Stimulated activated CD4-positive, alpha-beta T cell treated with anti-CD3 and anti-CD28 coated beads, Interleukin-15, amount 100 ng/mL, for 48 hours (primary cell): ENCODE measurements around the gene TM4SF18.

Source experiments
- DNase-seq, 2 donors: peaks; one replicate each; pipeline ENCODE4 v3.0.0-alpha.2; 2020; ENCODE audit warnings: low read depth in 2 of 2

The TM4SF18 gene

DNA sequence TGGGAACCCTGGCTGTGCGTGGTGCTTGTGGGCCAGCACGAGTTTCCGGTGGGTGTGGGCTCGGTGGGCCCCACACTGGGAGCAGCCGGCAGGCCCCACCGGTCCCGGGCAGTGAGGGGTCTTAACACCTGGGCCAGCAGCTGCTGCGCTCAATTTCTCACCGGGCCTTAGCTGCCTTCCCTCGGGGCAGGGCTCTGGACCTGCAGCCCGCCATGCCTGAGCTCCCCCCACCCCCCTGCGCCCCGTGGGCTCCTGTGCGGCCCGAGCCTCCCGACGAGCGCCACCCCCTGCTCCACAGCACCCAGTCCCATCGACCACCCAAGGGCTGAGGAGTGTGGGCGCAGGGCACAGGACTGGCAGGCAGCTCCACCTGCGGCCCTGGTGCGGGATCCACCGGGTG is 49.4 kb downstream of the TM4SF18 start:
- no peak for DNase-seq

DNA sequence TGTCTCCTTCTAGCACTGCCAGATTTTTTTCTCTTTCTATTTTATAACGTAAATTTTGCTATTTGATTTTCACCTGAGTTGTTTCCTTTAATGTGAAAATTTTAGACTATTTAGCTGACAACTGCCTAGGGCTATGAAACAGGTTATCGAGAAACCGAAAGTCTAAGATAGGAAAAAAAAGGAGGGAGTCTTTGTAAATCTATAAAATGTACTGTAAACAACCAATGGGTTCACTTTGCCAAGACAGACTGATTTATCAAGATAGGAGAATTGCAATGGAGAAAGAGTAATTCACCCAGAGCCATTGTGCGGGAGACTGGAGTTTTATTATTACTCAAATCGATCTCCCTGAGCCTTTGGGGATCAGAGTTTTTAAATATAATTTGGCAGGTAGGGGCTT is 50.0 kb downstream of the TM4SF18 start:
- DNase-seq, result no peak

DNA sequence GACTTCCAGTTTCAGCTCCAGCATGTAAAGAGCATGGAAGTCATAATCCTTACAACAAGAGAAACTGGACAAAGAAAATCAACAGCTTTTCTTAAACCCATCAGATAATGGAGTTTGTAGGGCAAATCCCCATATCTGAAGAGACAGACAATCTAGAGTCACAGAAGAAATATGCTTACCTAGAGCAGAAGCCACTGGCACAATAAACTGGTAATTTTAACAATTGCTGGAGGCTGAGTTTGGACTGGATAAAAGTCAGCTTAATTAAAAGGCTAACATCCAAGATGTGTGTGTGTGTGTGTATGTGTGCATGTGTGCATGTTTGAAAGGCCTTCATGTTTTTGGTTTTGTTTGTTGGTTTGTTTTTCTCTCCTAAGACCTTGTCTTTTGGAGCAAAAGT is 50.6 kb downstream of the TM4SF18 start:
- no peak for DNase-seq

DNA sequence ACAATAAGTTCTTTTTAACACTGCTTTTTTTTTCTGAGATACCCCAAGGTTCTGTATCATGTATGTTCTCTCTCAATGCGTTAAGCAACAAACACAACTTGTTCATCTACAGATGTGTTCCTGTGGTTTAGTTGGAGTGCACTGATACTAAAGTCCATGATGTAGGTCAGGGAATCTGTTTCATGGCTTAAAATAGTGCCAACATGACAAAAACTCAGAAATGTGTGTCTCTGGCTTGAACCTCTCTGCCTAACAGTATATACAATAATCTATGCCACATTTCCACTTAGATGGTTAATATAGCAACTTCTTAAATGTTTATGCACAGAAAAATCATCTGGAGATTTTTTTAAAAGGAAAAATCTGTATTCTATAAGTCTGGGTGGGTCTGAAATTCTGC is 51.1 kb downstream of the TM4SF18 start:
- DNase-seq, result no peak

DNA sequence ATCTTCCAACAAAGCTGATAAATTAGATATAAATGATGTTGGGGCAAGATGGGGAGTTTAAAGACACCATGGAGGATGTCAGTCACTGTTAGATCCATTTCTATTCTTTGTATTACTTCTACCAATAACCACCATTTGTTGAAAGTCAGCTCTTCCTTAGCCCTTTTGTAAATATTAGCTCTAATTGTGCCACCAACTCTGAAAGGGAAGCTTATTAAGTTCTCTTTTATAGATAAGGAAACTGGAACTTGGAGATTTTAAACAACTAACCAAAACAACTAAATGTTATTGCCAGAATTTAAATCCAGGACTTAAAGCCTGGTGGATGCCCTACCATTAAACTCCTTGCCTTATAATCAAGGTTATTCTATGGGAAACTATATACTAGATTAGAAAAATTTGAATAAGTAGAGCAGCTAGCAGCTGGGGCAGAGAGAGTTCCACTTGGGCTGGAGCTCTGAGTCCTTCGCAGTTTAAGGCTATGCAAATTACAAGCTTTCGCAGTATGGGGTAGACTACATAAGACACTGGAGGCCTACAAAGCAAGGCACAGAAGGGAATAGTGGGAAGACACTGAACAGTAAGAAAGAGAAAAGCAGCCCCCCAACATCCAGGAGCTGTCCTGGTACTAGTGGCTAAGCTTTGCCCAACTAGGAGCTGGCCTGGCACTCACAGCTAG is 52.6 kb downstream of the TM4SF18 start:
- no peak for DNase-seq

DNA sequence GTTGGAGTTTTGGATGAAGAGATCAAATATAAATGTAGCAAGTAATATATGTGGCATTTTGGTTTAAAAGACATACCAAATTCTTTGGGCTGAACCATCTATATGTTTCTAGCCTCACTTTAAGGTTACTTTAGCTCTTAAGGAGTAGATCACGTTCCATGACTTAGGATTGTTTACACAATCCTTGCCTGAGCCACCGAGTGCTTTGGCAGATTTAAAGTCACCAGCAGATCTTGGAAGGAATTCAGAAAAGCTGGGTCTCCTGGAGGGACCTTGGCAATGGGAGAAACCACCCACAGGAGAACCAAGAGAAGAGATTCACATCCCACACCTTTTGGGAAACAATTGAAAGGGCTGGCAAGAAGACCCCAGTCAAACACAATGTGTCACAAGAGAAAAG is 54.5 kb downstream of the TM4SF18 start:
- no peak for DNase-seq

DNA sequence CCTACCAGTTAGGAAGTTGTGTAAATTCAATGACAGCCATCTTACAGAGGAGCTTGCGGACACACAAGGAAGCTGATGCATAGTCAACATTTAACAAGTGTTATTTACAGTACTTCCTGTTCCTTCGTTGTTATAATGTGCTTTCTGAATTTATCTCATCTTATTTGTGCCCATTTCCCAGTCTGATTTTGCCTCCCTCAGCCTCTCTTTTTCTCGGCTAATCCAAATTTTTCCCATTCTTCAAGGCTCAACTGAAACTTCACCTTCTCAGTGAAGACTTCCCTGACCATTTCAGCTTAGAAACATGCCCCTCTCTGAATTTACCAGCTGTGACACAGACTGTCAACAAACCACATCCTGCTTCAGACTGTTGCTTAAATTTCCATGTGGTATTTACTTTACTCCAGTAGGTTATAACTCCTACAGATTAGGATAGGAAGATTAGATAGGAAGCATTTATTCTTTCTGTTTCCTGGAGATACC is 56.1 kb downstream of the TM4SF18 start:
- no peak for DNase-seq

DNA sequence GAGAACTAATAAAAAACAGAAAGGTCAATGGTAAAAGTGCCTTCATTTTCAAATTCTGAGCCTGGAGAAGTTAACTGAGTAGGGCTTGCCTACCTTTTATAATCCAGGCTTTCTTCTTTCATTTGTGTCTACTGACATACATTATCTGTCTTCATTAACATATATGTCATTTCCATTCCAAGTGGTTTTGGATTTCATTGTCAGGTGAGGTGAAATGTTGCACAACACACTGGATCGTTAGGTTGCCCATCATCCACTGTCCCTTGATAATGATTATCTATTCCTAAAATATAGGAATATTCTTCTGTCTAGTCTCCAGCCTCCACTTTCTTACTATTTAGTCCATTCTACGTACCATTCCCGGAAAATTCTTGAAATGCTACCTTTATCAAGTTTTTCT is 56.8 kb downstream of the TM4SF18 start:
- no peak for DNase-seq

DNA sequence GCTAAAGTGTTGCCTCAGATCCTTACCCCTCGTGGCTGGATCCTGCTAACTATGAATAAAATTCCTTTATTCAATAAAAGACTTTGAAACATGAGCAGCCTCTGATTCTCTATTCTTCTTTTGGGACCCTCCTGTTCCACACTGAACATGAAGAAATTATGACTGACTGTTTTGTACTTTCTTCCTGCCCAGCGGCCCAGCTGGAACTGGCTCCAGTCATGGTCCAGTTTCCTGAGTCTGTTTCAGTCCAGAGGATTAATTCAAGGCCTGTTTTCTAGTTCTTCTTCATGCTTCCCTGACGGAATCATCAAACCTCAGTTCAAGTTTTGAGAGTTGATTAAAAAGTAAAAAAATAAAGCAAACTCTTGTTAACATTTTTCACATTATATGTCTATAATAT is 59.2 kb downstream of the TM4SF18 start:
- DNase-seq, result no peak

DNA sequence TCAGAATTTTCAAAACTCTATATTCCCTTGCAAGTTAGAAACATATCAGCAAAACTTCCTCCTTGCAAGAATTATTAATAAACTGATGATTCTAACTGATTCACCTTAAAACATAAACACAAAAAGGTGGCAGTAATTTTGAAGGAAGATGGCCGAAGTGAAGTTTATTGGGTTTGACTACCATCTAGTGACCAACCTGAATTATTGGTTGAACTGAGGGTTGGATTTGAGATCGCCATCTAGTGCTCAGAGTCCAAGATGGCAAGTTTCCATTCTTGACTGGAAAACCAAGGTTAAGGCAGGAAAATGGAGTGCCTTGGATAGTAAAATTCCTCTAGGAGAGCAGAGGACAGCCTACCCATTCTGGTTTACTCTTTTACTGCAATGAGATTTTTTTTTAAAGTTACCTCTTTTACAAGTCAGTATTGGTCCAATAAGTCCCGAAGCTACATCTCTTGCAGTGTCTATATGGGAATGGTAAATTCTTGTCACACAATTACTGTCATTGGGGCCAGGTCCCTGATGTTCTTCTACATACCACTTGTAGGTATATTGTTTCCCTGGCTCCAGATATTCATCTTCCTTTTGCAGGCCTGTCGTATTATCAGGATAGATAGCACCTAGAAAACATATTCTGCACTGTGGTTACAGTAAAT is 60.2 kb downstream of the TM4SF18 start:
- no peak for DNase-seq

DNA sequence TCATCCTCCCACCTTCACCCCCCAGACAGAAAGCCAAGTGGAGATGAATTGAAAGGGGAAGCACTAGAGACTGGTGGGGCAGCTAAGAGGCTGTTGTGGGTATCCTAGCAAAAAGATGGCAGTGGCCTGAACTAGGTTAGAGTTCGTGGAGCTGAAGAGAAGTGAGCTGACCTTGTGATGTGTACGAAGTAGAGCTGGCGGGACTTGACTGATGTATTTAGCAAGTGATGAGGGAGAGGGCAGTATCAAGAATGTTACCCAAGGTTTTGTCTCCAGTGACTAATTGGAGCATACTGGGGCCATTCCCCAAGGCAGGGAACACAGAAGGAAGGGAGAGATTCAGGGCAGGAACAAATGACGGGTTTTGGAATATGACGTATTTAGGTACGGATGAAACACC is 61.8 kb downstream of the TM4SF18 start:
- DNase-seq, result no peak

DNA sequence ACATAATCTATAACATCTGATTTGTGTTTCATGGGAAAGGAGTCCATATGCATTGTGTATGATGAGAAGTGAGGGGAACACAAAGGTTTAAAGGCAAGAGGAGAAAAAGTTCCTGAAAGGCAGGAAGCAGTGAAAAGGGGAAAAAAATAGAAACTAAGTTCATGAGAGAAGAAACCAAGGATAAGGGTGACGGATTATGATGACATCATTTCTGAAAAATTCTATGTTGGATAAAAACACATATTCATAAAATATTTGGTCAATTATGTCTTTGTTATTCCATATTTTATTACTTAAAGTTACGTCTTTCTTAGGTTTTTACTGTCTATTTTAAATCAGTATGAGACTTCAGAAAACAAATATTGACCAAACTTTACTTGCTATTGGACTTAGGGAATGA is 63.3 kb downstream of the TM4SF18 start:
- DNase-seq, result no peak

DNA sequence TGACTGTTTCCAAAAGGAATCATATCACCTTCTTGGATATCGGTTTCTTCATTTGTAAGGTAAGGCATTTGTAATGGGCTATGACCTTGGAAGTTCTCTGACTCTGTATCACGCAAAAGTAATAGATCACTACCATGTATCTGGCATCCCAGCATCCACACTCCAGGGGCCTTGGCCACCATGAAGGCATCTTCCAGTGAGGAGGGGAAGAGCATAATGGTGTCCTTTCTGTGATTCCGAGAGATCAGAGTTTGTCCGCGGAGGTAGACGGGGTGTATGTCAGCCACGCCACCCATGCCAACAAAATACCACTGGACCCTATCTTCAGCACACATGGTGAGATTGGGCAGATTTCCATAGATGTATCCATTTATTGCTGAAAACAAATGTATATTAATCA is 63.7 kb downstream of the TM4SF18 start:
- no peak for DNase-seq
